HG02840 (cell line): ENCODE results near the gene ITFG1.
"Not testable (repeated sequence)": the region's sequence is repeated elsewhere in the genome, so short reads cannot be mapped to it uniquely, and the experiment has no call there.

Experiments
- ATAC-seq: cut with Tn5 transposase; IDR thresholded peaks from one replicate; pipeline ENCODE4 v1.9.1; 2021; ENCODE audit warnings: mild to moderate bottlenecking, moderate library complexity, moderate number of reproducible peaks; ENCODE audit not compliant: unreplicated experiment, low FRiP score

Gene ITFG1

GRCh38 chr16:47180073-47180472 lies 280.8 kb downstream of the ITFG1 start:
- ATAC-seq = no peak

GRCh38 chr16:47175152-47175551 lies 285.7 kb downstream of the ITFG1 start:
- ATAC-seq = no peak

- no peak for ATAC-seq
Observed at GRCh38 chr16:47162670-47163420, 298.0 kb downstream of the ITFG1 start.

- ATAC-seq = no peak
Observed at GRCh38 chr16:47161464-47161863, 299.4 kb downstream of the ITFG1 start.

- no peak for ATAC-seq
Observed at GRCh38 chr16:47160422-47160821, 300.4 kb downstream of the ITFG1 start.

- no peak for ATAC-seq
Observed at GRCh38 chr16:47158992-47159391, 301.9 kb downstream of the ITFG1 start.

- ATAC-seq = no peak
Observed at GRCh38 chr16:47156680-47157215, 304.1 kb downstream of the ITFG1 start.

- not testable (repeated sequence) for ATAC-seq
Observed at GRCh38 chr16:47152501-47152900, 308.4 kb downstream of the ITFG1 start.

- ATAC-seq = no peak
Observed at GRCh38 chr16:47150067-47150466, 310.8 kb downstream of the ITFG1 start.

- ATAC-seq = no peak
Observed at GRCh38 chr16:47144559-47144877, 316.3 kb downstream of the ITFG1 start.

GRCh38 chr16:47143677-47144558 lies 316.9 kb downstream of the ITFG1 start, which contains the start of gene NETO2:
NETO2 (minus strand) TSS chr16:47143945; CDS start chr16:47143612, 333 bp downstream.
- peak; percentile 44 for ATAC-seq

- ATAC-seq = peak; percentile 60
Observed at GRCh38 chr16:47142821-47143676, 317.8 kb downstream of the ITFG1 start.

GRCh38 chr16:47142486-47142820 lies 318.4 kb downstream of the ITFG1 start:
- ATAC-seq = no peak

- peak; percentile 44 for ATAC-seq
Observed at GRCh38 chr16:47141773-47142485, 318.9 kb downstream of the ITFG1 start.

GRCh38 chr16:47140686-47141085 lies 320.2 kb downstream of the ITFG1 start:
- ATAC-seq = no peak

- no peak for ATAC-seq
Observed at GRCh38 chr16:47139561-47140185, 321.2 kb downstream of the ITFG1 start.

GRCh38 chr16:47137925-47138324 lies 322.9 kb downstream of the ITFG1 start:
- ATAC-seq = not testable (repeated sequence)

- no peak for ATAC-seq
Observed at GRCh38 chr16:47136099-47136842, 324.6 kb downstream of the ITFG1 start.

GRCh38 chr16:47134550-47134949 lies 326.3 kb downstream of the ITFG1 start:
- ATAC-seq = no peak
